ENCODE results near the gene MT1A.

DNA sequence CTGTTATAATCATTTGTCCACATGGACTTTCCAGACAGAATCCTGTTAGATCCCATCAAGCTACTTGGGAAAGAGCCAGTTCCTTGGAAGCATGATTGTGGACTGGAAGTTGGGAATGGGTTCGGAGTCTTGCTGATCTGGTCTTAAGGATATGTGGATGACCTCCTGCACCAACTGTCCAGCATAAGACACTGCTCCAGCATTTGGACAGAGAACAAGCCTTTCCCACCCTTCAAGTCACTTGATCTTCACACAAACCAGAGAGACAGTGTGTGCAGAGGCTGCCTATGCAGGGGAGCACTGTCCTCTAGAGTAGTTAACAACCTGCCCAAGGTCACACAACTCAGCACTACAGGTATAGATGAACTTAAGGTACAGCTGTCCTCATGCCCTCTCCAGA, 7.4 kb downstream of the MT1A start:
- TF ChIP-seq CTCF (IDR thresholded peaks at IDR 0.05) (no peak), POLR2AphosphoS5 (IDR thresholded peaks at IDR 0.05; ENCODE audit: low read depth, low read length) (no peak)
